GM10266 (cell line): Measurements from ENCODE around the gene FBXO3.

Source experiments
- DNase-seq: peaks from one replicate; pipeline ENCODE4 v3.0.0; 2012; ENCODE audit errors: extremely low spot score
- CTCF ChIP-seq: IDR thresholded peaks from 2 replicates; pipeline ENCODE4 v1.5.1; 2012; ENCODE audit warnings: mild to moderate bottlenecking, low read depth; ENCODE audit not compliant: control insufficient read depth, insufficient read depth; ENCODE audit errors: missing control alignments

Gene FBXO3

GRCh38 chr11:33723238-33723881, 51.0 kb downstream of the FBXO3 start:
- no peak for DNase-seq

GRCh38 chr11:33722590-33723234, 51.6 kb downstream of the FBXO3 start:
- DNase-seq = peak; percentile 52
- TF ChIP-seq CTCF = no peak

More at GRCh38 chr11:33723238-33723881, 51.0 kb downstream of the FBXO3 start:
- no peak for TF ChIP-seq CTCF

GRCh38 chr11:33721984-33722383, 52.3 kb downstream of the FBXO3 start:
- no peak for DNase-seq
- TF ChIP-seq CTCF = no peak

- TF ChIP-seq CTCF = no peak
- DNase-seq = no peak
Observed at GRCh38 chr11:33721426-33721825, 52.9 kb downstream of the FBXO3 start.

GRCh38 chr11:33719587-33719986, 54.7 kb downstream of the FBXO3 start:
- TF ChIP-seq CTCF = no peak

GRCh38 chr11:33718440-33718839, 55.9 kb downstream of the FBXO3 start:
- no peak for DNase-seq
- TF ChIP-seq CTCF = no peak

More at GRCh38 chr11:33719587-33719986, 54.7 kb downstream of the FBXO3 start:
- DNase-seq = no peak

GRCh38 chr11:33716243-33716642, 58.1 kb downstream of the FBXO3 start:
- DNase-seq = no peak
- TF ChIP-seq CTCF = peak; percentile 50
